ENCODE measurements around the gene NOSTRIN.
"Not testable (repeated sequence)": the region's sequence is repeated elsewhere in the genome, so short reads cannot be mapped to it uniquely, and the experiment has no call there.

The NOSTRIN gene

GRCh38 chr2:168819829-168820489 is 17.5 kb downstream of the NOSTRIN start:
- no peak for DNase-seq

DNA sequence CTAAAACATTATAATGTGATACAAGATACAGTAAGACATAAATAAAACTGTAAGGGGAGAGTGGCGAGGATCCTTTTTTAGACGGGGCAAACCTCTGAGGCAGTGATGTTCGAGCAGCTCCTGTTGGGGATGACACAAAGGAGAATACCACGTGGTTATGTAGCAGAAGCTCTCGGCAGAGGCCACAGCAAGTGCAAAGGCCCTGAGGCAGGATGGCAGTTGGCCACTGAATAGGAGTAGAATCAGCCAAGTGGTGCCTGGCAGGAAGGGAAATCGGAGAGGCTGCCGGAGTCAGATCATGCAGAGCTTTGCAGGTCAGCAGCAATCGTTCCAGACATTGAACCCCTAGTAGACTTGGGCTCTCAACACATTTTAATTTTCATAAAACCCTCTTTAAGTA is 19.1 kb downstream of the NOSTRIN start:
- DNase-seq, result no peak

GRCh38 chr2:168821992-168822391 is 19.6 kb downstream of the NOSTRIN start:
- DNase-seq, result no peak

GRCh38 chr2:168825126-168825525 is 22.7 kb downstream of the NOSTRIN start:
- no peak for DNase-seq

DNA sequence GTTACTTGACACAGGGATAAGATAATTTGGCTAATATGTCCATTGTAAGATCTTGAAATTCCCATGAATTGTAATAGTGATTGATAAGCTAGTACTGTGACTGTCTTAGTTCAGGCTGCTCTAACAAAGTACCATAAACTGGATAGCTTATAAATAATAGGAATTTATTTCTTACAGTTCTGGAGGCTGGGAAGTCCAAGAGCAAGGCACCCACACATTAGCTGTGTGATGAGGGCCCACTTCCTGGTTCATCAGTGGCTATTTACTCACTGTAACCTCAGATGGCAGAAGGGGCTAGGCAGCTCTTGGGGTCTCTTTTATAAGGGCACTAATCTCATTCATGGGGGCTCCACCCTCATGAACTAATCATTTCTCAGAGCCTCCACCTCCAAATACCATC is 28.5 kb downstream of the NOSTRIN start:
- DNase-seq, result no peak

- no peak for DNase-seq
Observed at GRCh38 chr2:168831662-168832061, 29.2 kb downstream of the NOSTRIN start.

GRCh38 chr2:168835969-168836368 is 33.5 kb downstream of the NOSTRIN start:
- DNase-seq, result no peak

GRCh38 chr2:168841445-168841844 is 39.0 kb downstream of the NOSTRIN start:
- DNase-seq, result no peak

GRCh38 chr2:168843253-168843652 is 40.8 kb downstream of the NOSTRIN start:
- DNase-seq, result no peak

DNA sequence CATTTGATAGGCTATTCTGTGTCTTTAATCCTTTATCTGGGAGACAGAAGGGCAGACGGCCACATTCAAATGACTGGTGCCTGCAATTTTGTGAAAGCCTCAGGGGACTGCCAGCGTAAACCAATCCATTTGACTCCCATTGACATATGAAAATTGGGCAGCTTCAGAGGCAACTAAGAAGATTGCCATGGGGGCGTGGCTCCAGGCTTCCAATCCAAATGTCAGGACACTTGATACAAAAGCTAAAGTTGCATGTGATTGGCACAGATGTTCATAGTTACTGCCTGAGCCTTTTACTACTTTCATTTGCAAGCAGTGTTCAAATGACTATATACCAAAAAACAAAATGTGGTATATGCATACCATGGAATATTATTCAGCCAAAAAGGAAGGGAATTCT is 45.8 kb downstream of the NOSTRIN start:
- DNase-seq, result no peak

DNA sequence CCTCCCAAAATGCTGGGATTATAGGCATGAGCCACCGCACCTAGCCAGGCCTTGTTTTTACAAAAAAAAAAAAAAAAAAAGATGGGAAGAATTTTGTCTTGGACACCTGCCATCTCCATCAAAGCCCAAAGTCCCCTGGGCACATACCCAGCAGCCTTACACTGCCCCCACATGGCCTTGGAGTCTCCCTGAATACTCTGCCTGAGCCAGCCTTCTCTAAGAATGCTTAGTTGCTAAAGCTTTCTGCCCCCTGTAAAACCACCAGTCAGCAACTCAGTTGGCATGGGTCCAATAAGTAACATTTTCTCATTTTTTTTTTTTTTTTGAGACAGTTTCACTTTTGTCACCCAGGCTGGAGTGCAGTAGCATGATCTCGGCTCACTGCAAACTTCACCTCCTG is 47.2 kb downstream of the NOSTRIN start:
- peak; percentile 48 for DNase-seq

DNA sequence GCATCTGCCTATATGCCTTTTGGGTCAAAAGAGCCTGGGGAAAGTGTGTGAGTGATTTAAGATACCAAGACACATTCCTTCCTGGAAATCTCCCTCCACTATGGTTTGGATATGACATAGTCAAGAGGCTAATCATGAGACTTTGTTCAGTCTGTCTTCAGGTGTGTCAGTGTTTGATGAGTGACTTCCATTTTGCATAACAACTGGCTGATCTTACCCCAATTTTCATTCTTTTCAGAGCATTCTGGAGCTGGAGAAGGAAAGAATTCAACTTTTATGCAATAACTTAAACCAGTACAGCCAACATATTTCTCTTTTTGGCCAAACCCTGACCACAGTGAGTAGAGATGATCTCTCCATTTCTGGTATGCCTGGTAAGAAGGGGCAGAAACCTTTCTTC is 48.4 kb downstream of the NOSTRIN start:
- DNase-seq, result no peak

DNA sequence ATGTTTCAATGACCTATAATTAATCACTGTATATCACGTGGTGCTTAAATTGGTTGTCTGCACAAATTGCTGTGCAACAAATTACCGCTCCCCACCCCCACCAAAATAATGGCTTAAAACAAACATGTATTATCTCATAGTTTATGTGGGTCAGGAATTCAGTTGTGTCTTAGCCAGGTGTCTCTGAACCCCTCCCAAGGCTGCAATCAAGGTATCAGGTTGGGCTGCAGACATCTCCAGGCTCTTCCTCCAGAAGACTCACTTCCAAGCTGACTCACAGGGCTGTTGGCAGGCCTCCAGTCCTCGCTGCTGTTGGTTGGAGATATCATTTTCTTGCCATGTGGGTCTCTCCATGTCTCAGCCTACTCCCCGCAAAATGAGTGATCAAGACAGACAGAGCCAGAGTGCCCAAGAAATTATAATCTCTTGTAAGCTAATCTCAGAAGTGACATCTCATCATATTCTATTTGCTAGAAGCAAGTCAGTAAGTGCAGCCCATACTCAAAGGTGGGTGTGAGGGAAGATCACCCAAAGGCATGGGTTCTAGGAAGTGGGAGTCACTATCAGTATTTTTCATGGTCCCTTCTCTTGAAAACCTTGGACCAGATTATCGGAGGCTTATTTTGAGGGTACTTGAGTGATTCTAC is 49.4 kb downstream of the NOSTRIN start:
- peak; percentile 84 for DNase-seq

- DNase-seq, result no peak
Observed at GRCh38 chr2:168852481-168852880, 50.0 kb downstream of the NOSTRIN start.

GRCh38 chr2:168853471-168853870 is 51.0 kb downstream of the NOSTRIN start:
- DNase-seq, result no peak

DNA sequence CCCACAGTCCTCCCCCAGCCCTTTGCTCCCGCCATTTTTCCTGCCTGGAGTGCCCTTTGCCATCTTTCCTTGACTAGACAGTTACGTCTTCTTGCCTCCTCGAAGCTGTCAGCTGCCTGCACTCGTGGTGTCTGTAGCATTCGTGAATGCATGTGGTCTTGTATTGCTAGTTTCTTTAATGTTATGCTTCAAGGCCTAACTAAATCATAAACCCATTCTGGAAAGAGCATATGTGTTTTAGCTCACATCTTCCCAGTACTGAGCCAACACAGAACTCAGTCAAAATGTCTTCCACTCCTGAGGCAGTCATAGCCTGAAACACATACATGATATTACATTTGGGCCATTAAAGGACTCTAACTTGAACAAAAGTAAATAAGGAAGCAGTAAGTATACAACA is 52.2 kb downstream of the NOSTRIN start:
- no peak for DNase-seq

GRCh38 chr2:168855601-168856000 is 53.2 kb downstream of the NOSTRIN start:
- DNase-seq, result no peak

DNA sequence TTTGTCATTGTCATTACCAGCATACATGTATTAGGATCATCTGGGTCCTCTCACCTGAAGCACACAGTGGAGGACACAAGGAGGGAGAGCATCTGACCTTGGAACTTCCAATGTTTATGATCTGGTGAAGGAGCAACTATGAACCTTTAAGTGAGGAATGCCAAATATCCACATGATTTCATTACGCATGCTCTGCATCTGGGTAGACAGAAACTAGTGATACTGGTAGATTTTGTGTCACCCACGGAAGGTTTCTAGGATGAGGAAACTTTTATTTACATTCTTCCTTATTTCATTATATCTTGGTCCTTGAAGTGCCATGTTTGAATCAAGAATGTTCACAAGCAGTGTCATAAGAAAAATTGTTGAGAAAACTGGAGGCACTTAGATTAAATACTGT is 55.7 kb downstream of the NOSTRIN start:
- no peak for DNase-seq

GRCh38 chr2:168867164-168867563 is 64.7 kb downstream of the NOSTRIN start:
- DNase-seq, result not testable (repeated sequence)

GRCh38 chr2:168870369-168870768 is 67.9 kb downstream of the NOSTRIN start:
- DNase-seq, result not testable (repeated sequence)

DNA sequence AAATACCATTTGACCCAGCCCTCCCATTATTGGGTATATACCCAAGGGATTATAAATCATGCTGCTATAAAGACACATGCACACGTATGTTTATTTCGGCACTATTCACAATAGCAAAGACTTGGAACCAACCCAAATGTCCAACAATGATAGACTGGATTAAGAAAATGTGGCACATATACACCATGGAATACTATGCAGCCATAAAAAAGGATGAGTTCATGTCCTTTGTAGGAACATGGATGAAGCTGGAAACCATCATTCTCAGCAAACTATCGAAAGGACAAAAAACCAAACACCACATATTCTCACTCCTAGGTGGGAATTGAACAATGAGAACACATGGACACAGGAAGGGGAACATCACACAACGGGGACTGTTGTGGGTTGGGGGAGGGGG is 68.4 kb downstream of the NOSTRIN start:
- DNase-seq, result not testable (repeated sequence)

DNA sequence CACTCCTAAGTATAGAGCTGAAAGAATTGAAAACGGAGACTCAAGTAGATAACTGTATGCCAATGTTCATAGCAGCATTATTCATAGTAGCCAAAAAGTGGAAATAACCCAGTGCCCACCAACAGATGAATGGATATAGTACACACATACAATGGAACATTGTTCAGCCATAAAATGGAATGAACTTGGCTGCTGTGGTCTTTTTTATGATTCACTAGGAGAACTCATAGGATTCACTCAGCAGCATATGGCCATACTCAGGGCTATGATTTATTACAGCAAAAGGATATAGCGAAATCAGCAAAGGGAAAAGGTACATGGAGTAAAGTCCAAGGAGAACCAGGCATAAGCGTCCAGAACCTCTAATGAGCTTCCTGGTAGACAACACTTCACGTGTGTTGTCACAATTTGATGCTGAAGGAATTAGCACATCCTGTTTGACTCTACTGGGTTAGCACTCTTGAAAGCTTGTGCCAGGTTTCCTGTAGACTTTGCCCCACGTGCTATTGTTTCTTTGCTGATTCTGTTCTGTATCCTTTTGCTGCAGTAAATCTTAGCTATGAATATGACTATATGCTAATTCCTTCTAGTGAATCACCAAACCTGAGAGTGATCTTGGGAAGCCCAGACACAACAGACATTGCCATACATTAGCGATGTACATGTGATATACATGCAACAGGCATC is 72.1 kb downstream of the NOSTRIN start:
- DNase-seq, result no peak

GRCh38 chr2:168882163-168882562 is 79.7 kb downstream of the NOSTRIN start:
- not testable (repeated sequence) for DNase-seq

DNA sequence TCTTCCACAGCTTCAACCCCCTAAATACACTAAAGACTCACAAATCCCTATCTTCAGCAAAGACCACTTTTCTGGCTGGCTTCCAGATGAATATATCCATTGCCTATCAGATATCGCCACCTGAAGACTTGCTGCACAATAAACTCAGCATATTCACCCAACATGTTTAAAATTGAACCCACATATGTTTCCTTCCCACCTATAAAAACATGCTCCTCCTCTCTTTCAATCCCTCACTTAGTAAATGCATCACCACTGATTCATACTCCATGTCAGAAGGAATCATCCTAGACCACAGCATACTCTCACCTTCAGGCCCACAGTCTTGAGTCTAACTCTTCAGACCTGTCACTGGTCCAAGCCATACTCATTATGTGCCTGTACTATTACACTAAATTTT is 82.5 kb downstream of the NOSTRIN start:
- peak; percentile 43 for DNase-seq

All from fibroblast of skin of right biceps (primary cell).